ENCODE measurements around the gene POU2F1. TPM values are rescaled to one million over a fixed set of nuclear protein-coding genes. Genes with fewer than 3 reads are reported as not detected.

The POU2F1 gene
- total and polyA plus RNA-seq, 5 donors from 2014 or later: 5.2 to 35.3 (median 10.0) TPM

GRCh38 chr1:167442142-167442848 lies 221.6 kb downstream of the POU2F1 start:
- H3K36me3 ChIP-seq (ENCODE audit: control insufficient read depth, insufficient read depth, low read length): peaks cover 68% of the 10 kb centered on the region

DNA sequence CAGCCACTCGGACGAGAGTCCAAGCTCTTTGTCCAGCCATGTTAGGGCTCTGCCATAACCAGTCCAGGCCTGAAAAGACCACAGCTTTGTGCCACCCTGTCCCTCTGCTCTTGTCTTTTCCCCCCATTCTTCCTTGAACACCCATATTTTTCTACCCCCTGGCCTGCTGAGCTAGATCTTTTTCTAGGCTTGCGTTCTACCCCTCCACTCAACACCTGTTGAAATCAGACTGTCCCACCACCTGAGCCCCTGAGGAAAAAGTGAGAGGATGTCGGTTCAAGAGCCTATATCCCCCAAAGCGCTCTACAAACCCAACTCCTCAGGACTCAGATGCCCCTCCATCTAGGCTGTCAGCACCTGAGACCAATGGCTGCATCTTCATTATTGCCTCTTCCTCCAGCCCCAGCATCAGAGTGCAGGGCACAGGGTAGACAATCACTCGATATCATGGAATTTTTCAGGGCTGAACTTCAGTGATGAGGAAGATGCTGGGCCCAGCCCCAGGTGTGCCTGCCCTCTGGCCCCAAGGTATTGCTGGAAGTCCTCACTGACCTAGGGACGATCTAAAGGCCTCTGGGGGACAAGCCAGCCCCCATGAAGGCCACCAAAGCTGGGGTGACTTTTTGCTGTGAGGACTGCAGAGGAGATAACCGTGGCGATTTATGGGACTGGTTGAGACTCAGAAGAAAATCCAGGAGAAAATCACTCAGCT lies 222.3 kb downstream of the POU2F1 start:
- no peak for DNase-seq

More at GRCh38 chr1:167442142-167442848, 221.6 kb downstream of the POU2F1 start:
- Histone ChIP-seq H3K4me3 (ENCODE audit: low read depth, low read length) (no peak overlapping the region), H3K27me3 (ENCODE audit: control insufficient read depth, insufficient read depth, low read length) (no peaks in the 10 kb centered on the region), H3K27ac (ENCODE audit: insufficient read depth, low read length, poor library complexity, severe bottlenecking) (peak overlapping the region; percentile 62), H3K4me1 (ENCODE audit: control insufficient read depth, insufficient read depth, low read length, poor library complexity, severe bottlenecking) (peaks cover 94% of the 10 kb centered on the region), H3K9me3 (ENCODE audit: control insufficient read depth in 2 of 2, low read length in 2 of 2) (no peaks in the 10 kb centered on the region)
- peak overlapping the region; percentile 10 to 73 (median 35) for H3K4me3 Mint-ChIP-seq
- H3K27ac Mint-ChIP-seq: peak overlapping the region; percentile 93 to 98 (median 95)
- H3K9me3 Mint-ChIP-seq: peaks cover 0 to 2% (median 0%) of the 10 kb centered on the region in 7 donors
- no peaks in the 10 kb centered on the region for H3K27me3 Mint-ChIP-seq
- peaks cover 60% of the 10 kb centered on the region for H3K36me3 Mint-ChIP-seq
- peaks cover 21 to 96% (median 70%) of the 10 kb centered on the region in 4 donors for H3K4me1 Mint-ChIP-seq
- DNase-seq: peak; percentile 72 to 93 (median 85)
- ATAC-seq (ENCODE audit: low read depth in 2 of 2): peak; percentile 90 to 91

GRCh38 chr1:167443757-167444156 lies 223.1 kb downstream of the POU2F1 start:
- Histone ChIP-seq H3K9me3 (ENCODE audit: control insufficient read depth in 2 of 2, low read length in 2 of 2) (no peaks in the 10 kb centered on the region), H3K27ac (ENCODE audit: insufficient read depth, low read length, poor library complexity, severe bottlenecking) (peak overlapping the region; percentile 62), H3K27me3 (ENCODE audit: control insufficient read depth, insufficient read depth, low read length) (no peaks in the 10 kb centered on the region), H3K4me3 (ENCODE audit: low read depth, low read length) (no peak overlapping the region), H3K36me3 (ENCODE audit: control insufficient read depth, insufficient read depth, low read length) (peaks cover 56% of the 10 kb centered on the region), H3K4me1 (ENCODE audit: control insufficient read depth, insufficient read depth, low read length, poor library complexity, severe bottlenecking) (peaks cover 94% of the 10 kb centered on the region)
- Mint-ChIP-seq H3K27ac (peak overlapping the region; percentile 60 to 98 (median 93)), H3K27me3 (no peaks in the 10 kb centered on the region), H3K4me3 (peak overlapping the region in 2 of 4 donors; percentile 15 to 22), H3K9me3 (peaks cover 0 to 2% (median 0%) of the 10 kb centered on the region in 7 donors), H3K4me1 (peaks cover 12 to 96% (median 69%) of the 10 kb centered on the region in 4 donors), H3K36me3 (peaks cover 48% of the 10 kb centered on the region)
- DNase-seq (no peak), ATAC-seq (ENCODE audit: low read depth in 2 of 2) (no peak)

More for the DNA sequence above, 222.3 kb downstream of the POU2F1 start:
- Mint-ChIP-seq H3K27ac (peak overlapping the region; percentile 93 to 98 (median 95)), H3K4me3 (peak overlapping the region; percentile 27 to 73 (median 40)), H3K9me3 (peaks cover 0 to 2% (median 0%) of the 10 kb centered on the region in 7 donors), H3K36me3 (peaks cover 55% of the 10 kb centered on the region), H3K4me1 (peaks cover 14 to 96% (median 71%) of the 10 kb centered on the region in 4 donors), H3K27me3 (no peaks in the 10 kb centered on the region)
- Histone ChIP-seq H3K27ac (ENCODE audit: insufficient read depth, low read length, poor library complexity, severe bottlenecking) (peak overlapping the region; percentile 62), H3K36me3 (ENCODE audit: control insufficient read depth, insufficient read depth, low read length) (peaks cover 63% of the 10 kb centered on the region), H3K4me3 (ENCODE audit: low read depth, low read length) (no peak overlapping the region), H3K9me3 (ENCODE audit: control insufficient read depth in 2 of 2, low read length in 2 of 2) (no peaks in the 10 kb centered on the region), H3K4me1 (ENCODE audit: control insufficient read depth, insufficient read depth, low read length, poor library complexity, severe bottlenecking) (peaks cover 94% of the 10 kb centered on the region), H3K27me3 (ENCODE audit: control insufficient read depth, insufficient read depth, low read length) (no peaks in the 10 kb centered on the region)
- ATAC-seq (ENCODE audit: low read depth in 2 of 2): no peak

DNA sequence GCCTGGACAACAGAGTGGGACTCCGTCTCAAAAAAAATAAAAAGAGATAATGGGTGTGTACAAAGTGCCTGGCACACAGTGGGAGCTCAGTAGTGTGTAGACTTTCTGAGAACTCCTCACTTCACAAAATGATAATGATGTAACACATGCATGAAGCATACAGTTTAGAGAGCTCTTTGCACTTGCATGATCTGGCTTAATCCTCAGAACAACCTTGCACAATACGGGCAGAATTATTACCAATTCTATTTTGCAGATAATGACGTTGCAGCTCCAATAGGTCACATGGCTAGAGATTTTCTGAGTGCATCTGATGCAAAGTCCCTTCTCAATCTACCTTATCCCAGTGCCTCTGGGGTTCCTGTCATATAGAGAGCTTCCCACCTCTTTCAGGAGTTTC lies 226.3 kb downstream of the POU2F1 start:
- peaks cover 0 to 2% (median 0%) of the 10 kb centered on the region in 7 donors for H3K9me3 Mint-ChIP-seq
- H3K27me3 ChIP-seq (ENCODE audit: control insufficient read depth, insufficient read depth, low read length): no peaks in the 10 kb centered on the region
- peaks cover 33% of the 10 kb centered on the region for H3K36me3 Mint-ChIP-seq
- no peaks in the 10 kb centered on the region for H3K27me3 Mint-ChIP-seq
- H3K4me1 Mint-ChIP-seq: peaks cover 29 to 97% (median 71%) of the 10 kb centered on the region in 4 donors
- H3K4me3 Mint-ChIP-seq: peak overlapping the region; percentile 85 to 91 (median 86)
- H3K36me3 ChIP-seq (ENCODE audit: control insufficient read depth, insufficient read depth, low read length): peaks cover 31% of the 10 kb centered on the region
- peak overlapping the region; percentile 80 for H3K4me3 ChIP-seq (ENCODE audit: low read depth, low read length)
- DNase-seq (no peak), ATAC-seq (ENCODE audit: low read depth in 2 of 2) (no peak)
- peak overlapping the region; percentile 97 to 98 (median 98) for H3K27ac Mint-ChIP-seq
- H3K27ac ChIP-seq (ENCODE audit: insufficient read depth, low read length, poor library complexity, severe bottlenecking): peak overlapping the region; percentile 98
- H3K4me1 ChIP-seq (ENCODE audit: control insufficient read depth, insufficient read depth, low read length, poor library complexity, severe bottlenecking): peaks cover 96% of the 10 kb centered on the region
- H3K9me3 ChIP-seq (ENCODE audit: control insufficient read depth in 2 of 2, low read length in 2 of 2): no peaks in the 10 kb centered on the region

GRCh38 chr1:167447521-167448136 lies 226.9 kb downstream of the POU2F1 start:
- peak overlapping the region; percentile 80 for H3K4me3 ChIP-seq (ENCODE audit: low read depth, low read length)
- Mint-ChIP-seq H3K27ac (peak overlapping the region; percentile 97 to 98 (median 98)), H3K36me3 (peaks cover 27% of the 10 kb centered on the region), H3K9me3 (peaks cover 0 to 2% (median 0%) of the 10 kb centered on the region in 7 donors), H3K4me3 (peak overlapping the region; percentile 85 to 91 (median 86)), H3K27me3 (no peaks in the 10 kb centered on the region), H3K4me1 (peaks cover 35 to 97% (median 71%) of the 10 kb centered on the region in 4 donors)
- no peaks in the 10 kb centered on the region for H3K27me3 ChIP-seq (ENCODE audit: control insufficient read depth, insufficient read depth, low read length)
- H3K27ac ChIP-seq (ENCODE audit: insufficient read depth, low read length, poor library complexity, severe bottlenecking): peak overlapping the region; percentile 98
- H3K36me3 ChIP-seq (ENCODE audit: control insufficient read depth, insufficient read depth, low read length): peaks cover 33% of the 10 kb centered on the region
- peaks cover 95% of the 10 kb centered on the region for H3K4me1 ChIP-seq (ENCODE audit: control insufficient read depth, insufficient read depth, low read length, poor library complexity, severe bottlenecking)
- ATAC-seq (ENCODE audit: low read depth in 2 of 2) (peak; percentile 84 to 88), DNase-seq (peak; percentile 68 to 94 (median 77))
- no peaks in the 10 kb centered on the region for H3K9me3 ChIP-seq (ENCODE audit: control insufficient read depth in 2 of 2, low read length in 2 of 2)

DNA sequence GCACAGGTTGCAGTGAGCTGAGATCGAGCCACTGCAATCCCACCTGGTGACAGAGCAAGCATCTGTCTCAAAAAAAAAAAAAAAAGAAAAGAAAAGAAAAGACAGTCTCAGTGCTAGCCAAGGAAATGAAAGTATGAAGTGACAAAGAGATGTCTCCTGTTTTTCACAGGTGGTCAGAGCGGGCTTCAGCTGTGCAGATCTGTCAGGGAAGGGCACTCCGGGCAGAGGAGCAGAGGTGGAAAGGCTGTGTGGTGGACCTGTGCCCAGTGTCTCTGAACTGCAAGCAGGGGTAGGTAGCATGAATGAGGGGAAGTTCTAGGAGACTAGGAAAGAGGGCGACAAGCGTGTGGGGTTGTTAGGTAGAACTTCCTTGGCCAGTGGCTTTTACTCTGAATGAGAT lies 230.2 kb downstream of the POU2F1 start:
- H3K4me3 Mint-ChIP-seq: peak overlapping the region; percentile 85 to 100 (median 92)
- no peaks in the 10 kb centered on the region for H3K9me3 ChIP-seq (ENCODE audit: control insufficient read depth in 2 of 2, low read length in 2 of 2)
- H3K4me1 ChIP-seq (ENCODE audit: control insufficient read depth, insufficient read depth, low read length, poor library complexity, severe bottlenecking): peaks cover 89% of the 10 kb centered on the region
- ATAC-seq (ENCODE audit: low read depth in 2 of 2) (no peak), DNase-seq (peak in 1 of 3 donors; percentile 54)
- peak overlapping the region; percentile 98 for H3K27ac ChIP-seq (ENCODE audit: insufficient read depth, low read length, poor library complexity, severe bottlenecking)
- peaks cover 10% of the 10 kb centered on the region for H3K36me3 ChIP-seq (ENCODE audit: control insufficient read depth, insufficient read depth, low read length)
- peak overlapping the region; percentile 83 to 97 (median 92) for H3K27ac Mint-ChIP-seq
- H3K9me3 Mint-ChIP-seq: no peaks in the 10 kb centered on the region
- no peaks in the 10 kb centered on the region for H3K27me3 ChIP-seq (ENCODE audit: control insufficient read depth, insufficient read depth, low read length)
- peaks cover 46 to 84% (median 64%) of the 10 kb centered on the region in 4 donors for H3K4me1 Mint-ChIP-seq
- peaks cover 10% of the 10 kb centered on the region for H3K36me3 Mint-ChIP-seq
- H3K27me3 Mint-ChIP-seq: no peaks in the 10 kb centered on the region
- H3K4me3 ChIP-seq (ENCODE audit: low read depth, low read length): peak overlapping the region; percentile 27

- Histone ChIP-seq H3K4me1 (ENCODE audit: control insufficient read depth, insufficient read depth, low read length, poor library complexity, severe bottlenecking) (peaks cover 88% of the 10 kb centered on the region), H3K36me3 (ENCODE audit: control insufficient read depth, insufficient read depth, low read length) (peaks cover 7% of the 10 kb centered on the region), H3K4me3 (ENCODE audit: low read depth, low read length) (peak overlapping the region; percentile 75), H3K27ac (ENCODE audit: insufficient read depth, low read length, poor library complexity, severe bottlenecking) (peak overlapping the region; percentile 98), H3K27me3 (ENCODE audit: control insufficient read depth, insufficient read depth, low read length) (no peaks in the 10 kb centered on the region), H3K9me3 (ENCODE audit: control insufficient read depth in 2 of 2, low read length in 2 of 2) (no peaks in the 10 kb centered on the region)
- H3K36me3 Mint-ChIP-seq: peaks cover 7% of the 10 kb centered on the region
- H3K27ac Mint-ChIP-seq: peak overlapping the region; percentile 78 to 97 (median 83)
- ATAC-seq (ENCODE audit: low read depth in 2 of 2) (no peak), DNase-seq (no peak)
- H3K4me1 Mint-ChIP-seq: peaks cover 46 to 84% (median 61%) of the 10 kb centered on the region in 4 donors
- no peaks in the 10 kb centered on the region for H3K27me3 Mint-ChIP-seq
- H3K9me3 Mint-ChIP-seq: no peaks in the 10 kb centered on the region
- H3K4me3 Mint-ChIP-seq: peak overlapping the region; percentile 58 to 100 (median 80)
Observed at GRCh38 chr1:167452483-167452882, 231.8 kb downstream of the POU2F1 start.

All from CD4-positive, CD25-positive, alpha-beta regulatory T cell (primary cell).